Measurements from ENCODE around the gene VEPH1.

VEPH1 gene

GRCh38 chr3:157282261-157283191 lies 220.7 kb downstream of the VEPH1 start:
- no peak overlapping the region for H3K4me3 ChIP-seq (ENCODE audit: low read depth, low read length)
- peak; percentile 96 for DNase-seq (ENCODE audit: low read depth)

GRCh38 chr3:157280786-157281185 lies 222.4 kb downstream of the VEPH1 start:
- TF ChIP-seq, protein P1, sequence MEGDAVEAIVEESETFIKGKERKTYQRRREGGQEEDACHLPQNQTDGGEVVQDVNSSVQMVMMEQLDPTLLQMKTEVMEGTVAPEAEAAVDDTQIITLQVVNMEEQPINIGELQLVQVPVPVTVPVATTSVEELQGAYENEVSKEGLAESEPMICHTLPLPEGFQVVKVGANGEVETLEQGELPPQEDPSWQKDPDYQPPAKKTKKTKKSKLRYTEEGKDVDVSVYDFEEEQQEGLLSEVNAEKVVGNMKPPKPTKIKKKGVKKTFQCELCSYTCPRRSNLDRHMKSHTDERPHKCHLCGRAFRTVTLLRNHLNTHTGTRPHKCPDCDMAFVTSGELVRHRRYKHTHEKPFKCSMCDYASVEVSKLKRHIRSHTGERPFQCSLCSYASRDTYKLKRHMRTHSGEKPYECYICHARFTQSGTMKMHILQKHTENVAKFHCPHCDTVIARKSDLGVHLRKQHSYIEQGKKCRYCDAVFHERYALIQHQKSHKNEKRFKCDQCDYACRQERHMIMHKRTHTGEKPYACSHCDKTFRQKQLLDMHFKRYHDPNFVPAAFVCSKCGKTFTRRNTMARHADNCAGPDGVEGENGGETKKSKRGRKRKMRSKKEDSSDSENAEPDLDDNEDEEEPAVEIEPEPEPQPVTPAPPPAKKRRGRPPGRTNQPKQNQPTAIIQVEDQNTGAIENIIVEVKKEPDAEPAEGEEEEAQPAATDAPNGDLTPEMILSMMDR (conservative IDR thresholded peaks at IDR 0.05; ENCODE audit: low read depth, low read length): no peak
- peak; percentile 52 for DNase-seq (ENCODE audit: low read depth)
- H3K4me3 ChIP-seq (ENCODE audit: low read depth, low read length): no peak overlapping the region

More at GRCh38 chr3:157282261-157283191, 220.7 kb downstream of the VEPH1 start:
- TF ChIP-seq, protein P1 (conservative IDR thresholded peaks at IDR 0.05; ENCODE audit: low read depth, low read length): no peak

DNA sequence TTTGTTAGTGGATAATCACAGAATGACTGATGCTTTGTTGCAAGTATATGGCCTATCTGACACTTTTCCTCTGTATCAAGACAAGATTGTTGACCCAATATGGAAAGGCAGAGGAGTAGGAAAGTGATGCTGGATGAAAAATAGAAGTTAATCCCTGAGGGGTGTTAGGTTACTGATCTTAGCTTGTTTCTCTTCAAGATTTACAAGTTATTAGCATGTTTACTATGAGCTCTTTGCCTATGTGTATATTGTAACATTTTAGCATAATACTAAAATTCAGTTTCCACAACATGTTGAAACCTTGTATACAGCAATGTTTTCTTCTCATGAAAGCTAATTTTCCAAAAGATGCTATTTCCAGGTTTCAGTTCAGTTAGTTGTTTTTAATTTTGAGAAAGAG lies 222.9 kb downstream of the VEPH1 start:
- TF ChIP-seq, protein P1 (conservative IDR thresholded peaks at IDR 0.05; ENCODE audit: low read depth, low read length): no peak
- H3K4me3 ChIP-seq (ENCODE audit: low read depth, low read length): no peak overlapping the region
- DNase-seq (ENCODE audit: low read depth): no peak

GRCh38 chr3:157279237-157279636 lies 224.0 kb downstream of the VEPH1 start:
- no peak for DNase-seq (ENCODE audit: low read depth)
- TF ChIP-seq, protein P1 (conservative IDR thresholded peaks at IDR 0.05; ENCODE audit: low read depth, low read length): no peak
- H3K4me3 ChIP-seq (ENCODE audit: low read depth, low read length): no peak overlapping the region

- no peak overlapping the region for H3K4me3 ChIP-seq (ENCODE audit: low read depth, low read length)
- TF ChIP-seq, protein P1 (conservative IDR thresholded peaks at IDR 0.05; ENCODE audit: low read depth, low read length): no peak
- no peak for DNase-seq (ENCODE audit: low read depth)
These were observed 226.4 kb downstream of the VEPH1 start for GRCh38 chr3:157276801-157277200.

GRCh38 chr3:157275832-157276231 lies 227.4 kb downstream of the VEPH1 start:
- no peak overlapping the region for H3K4me3 ChIP-seq (ENCODE audit: low read depth, low read length)
- TF ChIP-seq, protein P1 (conservative IDR thresholded peaks at IDR 0.05; ENCODE audit: low read depth, low read length): no peak
- no peak for DNase-seq (ENCODE audit: low read depth)
